ENCODE results near the gene PITPNB.

DNA sequence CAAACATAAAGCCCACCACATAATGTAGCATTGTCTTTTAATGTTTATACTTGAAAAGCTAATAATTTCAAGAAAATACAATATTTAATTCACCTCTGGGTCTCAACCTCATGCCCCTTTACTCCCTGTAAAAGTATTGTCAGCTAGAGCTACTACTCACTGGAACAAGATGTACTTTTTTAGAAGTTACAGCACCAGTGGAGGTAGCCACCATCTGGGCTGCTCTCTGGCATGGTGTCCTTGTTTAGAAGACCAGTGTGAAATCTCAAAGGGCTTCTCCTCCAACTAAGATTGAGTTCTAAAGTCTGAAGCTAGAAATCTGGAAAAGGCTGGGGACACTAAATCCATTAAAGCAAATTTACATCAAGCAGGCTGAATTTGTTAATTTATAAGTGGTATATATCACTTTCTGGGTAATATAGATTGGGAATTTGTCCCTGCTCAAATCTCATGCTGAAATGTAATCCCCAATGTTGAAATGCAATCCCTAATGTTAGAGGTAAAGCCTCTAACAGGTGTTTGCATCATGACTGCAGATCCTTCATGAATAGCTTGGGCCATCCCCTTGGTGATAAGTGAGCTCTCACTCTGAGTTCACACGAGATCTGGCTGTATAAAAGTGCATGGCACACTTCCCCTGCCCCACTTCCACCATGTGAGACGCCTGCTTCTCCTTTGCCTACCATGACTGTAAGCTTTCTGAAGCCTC is 47.6 kb downstream of the PITPNB start:
- TF ChIP-seq POLR2AphosphoS5 (IDR thresholded peaks at IDR 0.05; ENCODE audit: borderline replicate concordance, low read depth, low read length) (no peak), EZH2 (IDR thresholded peaks at IDR 0.05) (no peak)

All from SK-N-MC (cell line).